HEK293 (cell line): ENCODE results near the gene ENDOV.

Experiments used
- GFI1B ChIP-seq: fragments of 450-650 bp; formaldehyde crosslinking; IDR thresholded peaks from 2 replicates; pipeline ENCODE4 v1.5.1; 2016; ENCODE audit warnings: missing biosample characterization, missing genetic modification characterization
- ZBTB7A ChIP-seq: fragments of 450-650 bp; formaldehyde crosslinking; IDR thresholded peaks from 2 replicates; pipeline ENCODE4 v1.5.1; 2016; ENCODE audit warnings: low read depth, missing biosample characterization, missing genetic modification characterization
- ZFP37 ChIP-seq: fragments of 450-650 bp; formaldehyde crosslinking; IDR thresholded peaks from 2 replicates; pipeline ENCODE4 v1.5.1; 2016; ENCODE audit warnings: missing biosample characterization, missing genetic modification characterization
- ZNF837 ChIP-seq: fragments of 450-650 bp; formaldehyde crosslinking; IDR thresholded peaks from 2 replicates; pipeline ENCODE4 v1.5.1; 2016; ENCODE audit warnings: missing biosample characterization, missing genetic modification characterization
- TF ChIP-seq, protein P1 (sequence below): fragments of 450-650 bp; formaldehyde crosslinking; IDR thresholded peaks from 2 replicates; pipeline ENCODE4 v1.5.1; 2016; ENCODE audit warnings: missing biosample characterization, missing genetic modification characterization
- TF ChIP-seq, protein P2 (sequence below): fragments of 450-650 bp; formaldehyde crosslinking; IDR thresholded peaks from 2 replicates; pipeline ENCODE4 v1.5.1; 2016; ENCODE audit warnings: missing biosample characterization, missing genetic modification characterization
- TF ChIP-seq, protein P3 (sequence below): fragments of 450-650 bp; formaldehyde crosslinking; IDR thresholded peaks from 2 replicates; pipeline ENCODE4 v1.5.1; 2016; ENCODE audit warnings: missing biosample characterization, missing genetic modification characterization
- TF ChIP-seq, protein P4 (sequence below): fragments of 450-650 bp; formaldehyde crosslinking; IDR thresholded peaks from 2 replicates; pipeline ENCODE4 v1.5.1; 2016; ENCODE audit warnings: missing biosample characterization, missing genetic modification characterization
- TF ChIP-seq, protein P5 (sequence below): IDR thresholded peaks from 2 replicates; pipeline ENCODE4 v1.6.1; 2011; ENCODE audit warnings: mild to moderate bottlenecking, low read depth, low read length, borderline replicate concordance

DNA sequence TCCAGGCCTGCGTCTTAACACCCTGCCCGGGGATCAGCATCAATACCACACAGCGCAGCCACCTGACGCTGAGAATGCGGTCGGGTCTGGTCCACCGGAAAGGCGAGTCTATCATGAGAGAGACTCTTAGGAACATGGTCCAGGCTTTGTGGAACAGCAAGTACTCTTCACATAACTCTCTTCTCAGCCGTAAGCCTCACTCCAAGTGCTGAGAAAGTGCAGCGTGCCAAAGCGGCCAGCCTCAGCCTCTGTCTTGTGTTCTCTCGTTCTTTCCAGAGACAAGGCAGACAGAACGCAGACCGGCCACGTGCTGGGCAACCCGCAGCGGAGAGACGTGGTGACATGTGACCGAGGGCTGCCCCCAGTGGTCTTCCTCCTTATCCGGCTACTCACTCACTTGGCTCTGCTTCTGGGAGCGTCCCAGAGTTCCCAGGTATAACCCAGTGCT, 34.4 kb upstream of the ENDOV start:
- no peak for TF ChIP-seq ZFP37 (tag by site-specific recombination)
- TF ChIP-seq, protein P1, sequence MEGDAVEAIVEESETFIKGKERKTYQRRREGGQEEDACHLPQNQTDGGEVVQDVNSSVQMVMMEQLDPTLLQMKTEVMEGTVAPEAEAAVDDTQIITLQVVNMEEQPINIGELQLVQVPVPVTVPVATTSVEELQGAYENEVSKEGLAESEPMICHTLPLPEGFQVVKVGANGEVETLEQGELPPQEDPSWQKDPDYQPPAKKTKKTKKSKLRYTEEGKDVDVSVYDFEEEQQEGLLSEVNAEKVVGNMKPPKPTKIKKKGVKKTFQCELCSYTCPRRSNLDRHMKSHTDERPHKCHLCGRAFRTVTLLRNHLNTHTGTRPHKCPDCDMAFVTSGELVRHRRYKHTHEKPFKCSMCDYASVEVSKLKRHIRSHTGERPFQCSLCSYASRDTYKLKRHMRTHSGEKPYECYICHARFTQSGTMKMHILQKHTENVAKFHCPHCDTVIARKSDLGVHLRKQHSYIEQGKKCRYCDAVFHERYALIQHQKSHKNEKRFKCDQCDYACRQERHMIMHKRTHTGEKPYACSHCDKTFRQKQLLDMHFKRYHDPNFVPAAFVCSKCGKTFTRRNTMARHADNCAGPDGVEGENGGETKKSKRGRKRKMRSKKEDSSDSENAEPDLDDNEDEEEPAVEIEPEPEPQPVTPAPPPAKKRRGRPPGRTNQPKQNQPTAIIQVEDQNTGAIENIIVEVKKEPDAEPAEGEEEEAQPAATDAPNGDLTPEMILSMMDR (tag by site-specific recombination): no peak
- no peak for TF ChIP-seq GFI1B (tag by site-specific recombination)
- TF ChIP-seq, protein P2, sequence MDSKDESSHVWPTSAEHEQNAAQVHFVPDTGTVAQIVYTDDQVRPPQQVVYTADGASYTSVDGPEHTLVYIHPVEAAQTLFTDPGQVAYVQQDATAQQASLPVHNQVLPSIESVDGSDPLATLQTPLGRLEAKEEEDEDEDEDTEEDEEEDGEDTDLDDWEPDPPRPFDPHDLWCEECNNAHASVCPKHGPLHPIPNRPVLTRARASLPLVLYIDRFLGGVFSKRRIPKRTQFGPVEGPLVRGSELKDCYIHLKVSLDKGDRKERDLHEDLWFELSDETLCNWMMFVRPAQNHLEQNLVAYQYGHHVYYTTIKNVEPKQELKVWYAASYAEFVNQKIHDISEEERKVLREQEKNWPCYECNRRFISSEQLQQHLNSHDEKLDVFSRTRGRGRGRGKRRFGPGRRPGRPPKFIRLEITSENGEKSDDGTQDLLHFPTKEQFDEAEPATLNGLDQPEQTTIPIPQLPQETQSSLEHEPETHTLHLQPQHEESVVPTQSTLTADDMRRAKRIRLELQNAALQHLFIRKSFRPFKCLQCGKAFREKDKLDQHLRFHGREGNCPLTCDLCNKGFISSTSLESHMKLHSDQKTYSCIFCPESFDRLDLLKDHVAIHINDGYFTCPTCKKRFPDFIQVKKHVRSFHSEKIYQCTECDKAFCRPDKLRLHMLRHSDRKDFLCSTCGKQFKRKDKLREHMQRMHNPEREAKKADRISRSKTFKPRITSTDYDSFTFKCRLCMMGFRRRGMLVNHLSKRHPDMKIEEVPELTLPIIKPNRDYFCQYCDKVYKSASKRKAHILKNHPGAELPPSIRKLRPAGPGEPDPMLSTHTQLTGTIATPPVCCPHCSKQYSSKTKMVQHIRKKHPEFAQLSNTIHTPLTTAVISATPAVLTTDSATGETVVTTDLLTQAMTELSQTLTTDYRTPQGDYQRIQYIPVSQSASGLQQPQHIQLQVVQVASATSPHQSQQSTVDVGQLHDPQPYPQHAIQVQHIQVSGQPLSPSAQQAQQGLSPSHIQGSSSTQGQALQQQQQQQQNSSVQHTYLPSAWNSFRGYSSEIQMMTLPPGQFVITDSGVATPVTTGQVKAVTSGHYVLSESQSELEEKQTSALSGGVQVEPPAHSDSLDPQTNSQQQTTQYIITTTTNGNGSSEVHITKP (tag by site-specific recombination): no peak
- TF ChIP-seq, protein P3, sequence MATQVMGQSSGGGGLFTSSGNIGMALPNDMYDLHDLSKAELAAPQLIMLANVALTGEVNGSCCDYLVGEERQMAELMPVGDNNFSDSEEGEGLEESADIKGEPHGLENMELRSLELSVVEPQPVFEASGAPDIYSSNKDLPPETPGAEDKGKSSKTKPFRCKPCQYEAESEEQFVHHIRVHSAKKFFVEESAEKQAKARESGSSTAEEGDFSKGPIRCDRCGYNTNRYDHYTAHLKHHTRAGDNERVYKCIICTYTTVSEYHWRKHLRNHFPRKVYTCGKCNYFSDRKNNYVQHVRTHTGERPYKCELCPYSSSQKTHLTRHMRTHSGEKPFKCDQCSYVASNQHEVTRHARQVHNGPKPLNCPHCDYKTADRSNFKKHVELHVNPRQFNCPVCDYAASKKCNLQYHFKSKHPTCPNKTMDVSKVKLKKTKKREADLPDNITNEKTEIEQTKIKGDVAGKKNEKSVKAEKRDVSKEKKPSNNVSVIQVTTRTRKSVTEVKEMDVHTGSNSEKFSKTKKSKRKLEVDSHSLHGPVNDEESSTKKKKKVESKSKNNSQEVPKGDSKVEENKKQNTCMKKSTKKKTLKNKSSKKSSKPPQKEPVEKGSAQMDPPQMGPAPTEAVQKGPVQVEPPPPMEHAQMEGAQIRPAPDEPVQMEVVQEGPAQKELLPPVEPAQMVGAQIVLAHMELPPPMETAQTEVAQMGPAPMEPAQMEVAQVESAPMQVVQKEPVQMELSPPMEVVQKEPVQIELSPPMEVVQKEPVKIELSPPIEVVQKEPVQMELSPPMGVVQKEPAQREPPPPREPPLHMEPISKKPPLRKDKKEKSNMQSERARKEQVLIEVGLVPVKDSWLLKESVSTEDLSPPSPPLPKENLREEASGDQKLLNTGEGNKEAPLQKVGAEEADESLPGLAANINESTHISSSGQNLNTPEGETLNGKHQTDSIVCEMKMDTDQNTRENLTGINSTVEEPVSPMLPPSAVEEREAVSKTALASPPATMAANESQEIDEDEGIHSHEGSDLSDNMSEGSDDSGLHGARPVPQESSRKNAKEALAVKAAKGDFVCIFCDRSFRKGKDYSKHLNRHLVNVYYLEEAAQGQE: no peak
- TF ChIP-seq, protein P4, sequence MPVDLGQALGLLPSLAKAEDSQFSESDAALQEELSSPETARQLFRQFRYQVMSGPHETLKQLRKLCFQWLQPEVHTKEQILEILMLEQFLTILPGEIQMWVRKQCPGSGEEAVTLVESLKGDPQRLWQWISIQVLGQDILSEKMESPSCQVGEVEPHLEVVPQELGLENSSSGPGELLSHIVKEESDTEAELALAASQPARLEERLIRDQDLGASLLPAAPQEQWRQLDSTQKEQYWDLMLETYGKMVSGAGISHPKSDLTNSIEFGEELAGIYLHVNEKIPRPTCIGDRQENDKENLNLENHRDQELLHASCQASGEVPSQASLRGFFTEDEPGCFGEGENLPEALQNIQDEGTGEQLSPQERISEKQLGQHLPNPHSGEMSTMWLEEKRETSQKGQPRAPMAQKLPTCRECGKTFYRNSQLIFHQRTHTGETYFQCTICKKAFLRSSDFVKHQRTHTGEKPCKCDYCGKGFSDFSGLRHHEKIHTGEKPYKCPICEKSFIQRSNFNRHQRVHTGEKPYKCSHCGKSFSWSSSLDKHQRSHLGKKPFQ: no peak
- TF ChIP-seq, protein P5, sequence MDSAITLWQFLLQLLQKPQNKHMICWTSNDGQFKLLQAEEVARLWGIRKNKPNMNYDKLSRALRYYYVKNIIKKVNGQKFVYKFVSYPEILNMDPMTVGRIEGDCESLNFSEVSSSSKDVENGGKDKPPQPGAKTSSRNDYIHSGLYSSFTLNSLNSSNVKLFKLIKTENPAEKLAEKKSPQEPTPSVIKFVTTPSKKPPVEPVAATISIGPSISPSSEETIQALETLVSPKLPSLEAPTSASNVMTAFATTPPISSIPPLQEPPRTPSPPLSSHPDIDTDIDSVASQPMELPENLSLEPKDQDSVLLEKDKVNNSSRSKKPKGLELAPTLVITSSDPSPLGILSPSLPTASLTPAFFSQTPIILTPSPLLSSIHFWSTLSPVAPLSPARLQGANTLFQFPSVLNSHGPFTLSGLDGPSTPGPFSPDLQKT: no peak
- no peak for TF ChIP-seq ZBTB7A (tag by site-specific recombination)
- TF ChIP-seq ZNF837 (tag by site-specific recombination): no peak
